GM10266 (cell line): ENCODE results near the gene NME9.

Experiments
- DNase-seq: peaks from one replicate; pipeline ENCODE4 v3.0.0; 2012; ENCODE audit errors: extremely low spot score
- TF ChIP-seq, protein P1 (sequence below): IDR thresholded peaks from 2 replicates; pipeline ENCODE4 v1.5.1; 2012; ENCODE audit warnings: mild to moderate bottlenecking, low read depth; ENCODE audit not compliant: control insufficient read depth, insufficient read depth; ENCODE audit errors: missing control alignments

NME9 gene

DNA sequence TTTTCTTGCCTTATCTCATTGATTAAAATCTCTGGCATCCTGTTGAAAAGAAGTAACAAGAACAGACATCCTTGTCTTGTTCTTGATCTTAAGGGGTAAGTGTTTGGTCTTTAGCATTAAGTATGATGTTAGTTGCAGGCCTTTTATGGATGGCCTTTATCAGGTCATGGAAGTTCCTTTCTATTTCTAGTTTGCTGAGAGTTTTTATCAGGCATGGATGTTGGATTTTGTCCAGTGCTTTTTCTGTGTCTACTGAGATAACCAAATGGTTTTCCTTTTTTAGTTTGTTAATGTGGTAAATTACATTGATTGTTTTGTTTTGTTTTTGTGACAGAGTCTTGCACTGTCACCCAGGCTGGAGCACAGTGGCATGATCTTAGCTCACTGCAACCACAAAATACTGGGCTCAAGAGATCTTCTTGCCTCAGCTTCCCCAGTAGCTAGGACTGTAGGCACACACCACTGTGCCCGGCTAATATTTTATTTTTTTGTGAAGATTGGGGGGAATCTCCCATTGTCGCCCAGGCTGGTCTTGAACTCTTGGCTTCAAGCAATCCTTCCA, 45.0 kb upstream of the NME9 start:
- no peak for DNase-seq
- TF ChIP-seq, protein P1, sequence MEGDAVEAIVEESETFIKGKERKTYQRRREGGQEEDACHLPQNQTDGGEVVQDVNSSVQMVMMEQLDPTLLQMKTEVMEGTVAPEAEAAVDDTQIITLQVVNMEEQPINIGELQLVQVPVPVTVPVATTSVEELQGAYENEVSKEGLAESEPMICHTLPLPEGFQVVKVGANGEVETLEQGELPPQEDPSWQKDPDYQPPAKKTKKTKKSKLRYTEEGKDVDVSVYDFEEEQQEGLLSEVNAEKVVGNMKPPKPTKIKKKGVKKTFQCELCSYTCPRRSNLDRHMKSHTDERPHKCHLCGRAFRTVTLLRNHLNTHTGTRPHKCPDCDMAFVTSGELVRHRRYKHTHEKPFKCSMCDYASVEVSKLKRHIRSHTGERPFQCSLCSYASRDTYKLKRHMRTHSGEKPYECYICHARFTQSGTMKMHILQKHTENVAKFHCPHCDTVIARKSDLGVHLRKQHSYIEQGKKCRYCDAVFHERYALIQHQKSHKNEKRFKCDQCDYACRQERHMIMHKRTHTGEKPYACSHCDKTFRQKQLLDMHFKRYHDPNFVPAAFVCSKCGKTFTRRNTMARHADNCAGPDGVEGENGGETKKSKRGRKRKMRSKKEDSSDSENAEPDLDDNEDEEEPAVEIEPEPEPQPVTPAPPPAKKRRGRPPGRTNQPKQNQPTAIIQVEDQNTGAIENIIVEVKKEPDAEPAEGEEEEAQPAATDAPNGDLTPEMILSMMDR: no peak

DNA sequence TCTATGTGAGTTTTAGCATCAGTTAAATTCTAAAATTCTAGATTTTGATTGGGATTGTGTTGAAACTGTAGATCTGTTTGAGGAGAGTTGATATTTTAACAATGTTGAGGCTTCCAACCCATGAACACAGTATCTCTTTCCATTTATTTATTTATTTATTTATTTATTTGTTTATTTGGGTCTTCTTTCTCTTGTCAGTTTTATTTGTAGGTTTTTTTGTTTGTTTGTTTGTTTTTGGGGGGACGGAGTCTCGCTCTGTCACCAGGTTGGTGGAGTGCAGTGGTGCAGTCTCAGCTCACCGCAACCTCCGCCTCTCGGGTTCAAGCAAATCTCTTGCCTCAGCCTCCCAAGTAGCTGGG, 44.1 kb upstream of the NME9 start:
- no peak for DNase-seq
- TF ChIP-seq, protein P1: no peak

DNA sequence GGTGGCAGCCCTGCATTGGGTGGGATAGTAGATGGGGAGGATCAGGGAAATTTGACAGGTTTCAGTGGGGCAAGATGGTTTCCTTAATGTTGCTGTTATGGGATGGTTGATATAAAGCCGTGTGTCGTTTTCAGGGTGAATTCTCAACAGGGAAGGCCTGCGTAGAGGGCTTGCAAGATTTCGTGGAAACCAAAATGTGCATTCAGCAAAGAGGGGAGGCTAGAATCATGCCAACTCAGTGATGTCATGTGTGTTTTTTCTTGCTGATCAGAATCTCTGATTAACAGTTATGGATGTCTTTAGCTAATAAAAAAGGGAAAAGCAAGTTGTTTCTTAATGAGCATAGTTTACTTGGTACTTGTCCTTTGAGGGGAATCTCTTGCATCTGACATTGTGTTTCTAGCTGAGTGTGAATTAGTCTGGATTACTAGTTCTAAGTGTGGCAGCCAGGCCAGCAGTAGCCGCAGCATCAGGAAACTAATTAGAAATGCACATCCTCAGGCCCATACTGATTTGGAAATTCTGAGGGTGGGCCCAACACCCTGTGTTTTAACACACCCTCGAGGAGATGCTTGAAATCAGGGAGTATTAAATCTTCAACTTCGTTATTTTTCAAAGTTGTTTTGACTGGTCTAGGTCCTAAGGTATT, 43.6 kb upstream of the NME9 start:
- TF ChIP-seq, protein P1: no peak
- no peak for DNase-seq

DNA sequence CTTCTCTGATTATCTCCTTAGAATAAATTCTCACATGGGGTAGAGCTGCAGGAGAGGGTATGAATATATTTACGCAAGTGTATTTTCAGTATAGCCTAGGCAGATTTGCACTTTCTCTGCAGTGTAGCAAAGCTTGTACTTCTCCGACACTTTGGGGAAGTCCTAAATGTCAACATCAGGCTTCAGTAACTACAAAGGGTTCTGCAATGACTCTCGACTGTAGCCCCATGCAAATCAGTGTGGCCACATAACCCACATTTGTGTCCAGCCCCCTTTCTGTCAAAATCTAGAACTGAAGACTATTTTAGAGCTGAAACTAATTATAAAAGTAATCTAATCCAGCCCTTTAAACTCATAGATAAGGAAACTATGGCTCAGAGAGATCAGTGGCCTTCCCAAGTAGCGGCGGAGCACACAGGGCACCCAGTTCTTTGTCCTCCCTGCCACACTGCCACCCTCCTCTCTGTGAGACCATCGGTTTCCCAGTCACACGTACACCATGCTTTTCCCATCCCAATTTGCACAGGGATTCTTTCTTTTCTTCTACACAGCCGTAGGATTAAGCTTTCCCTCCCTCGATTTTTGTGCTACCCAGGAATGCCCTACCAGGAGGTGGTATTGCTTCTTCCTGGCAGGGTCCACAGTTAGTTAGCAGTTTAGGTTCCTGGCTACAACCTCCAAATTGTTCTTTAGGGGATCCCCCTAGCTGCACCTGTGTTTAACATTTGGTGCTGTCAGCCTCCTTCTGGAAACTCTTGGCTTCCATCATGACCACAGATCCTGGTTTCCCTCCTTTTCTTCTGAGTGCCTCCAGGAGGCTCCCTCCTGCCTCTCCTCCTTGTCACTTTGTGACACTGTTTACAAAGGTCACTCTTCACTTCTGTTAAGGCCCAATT, 41.7 kb upstream of the NME9 start:
- peak; percentile 75 for DNase-seq
- TF ChIP-seq, protein P1: no peak

DNA sequence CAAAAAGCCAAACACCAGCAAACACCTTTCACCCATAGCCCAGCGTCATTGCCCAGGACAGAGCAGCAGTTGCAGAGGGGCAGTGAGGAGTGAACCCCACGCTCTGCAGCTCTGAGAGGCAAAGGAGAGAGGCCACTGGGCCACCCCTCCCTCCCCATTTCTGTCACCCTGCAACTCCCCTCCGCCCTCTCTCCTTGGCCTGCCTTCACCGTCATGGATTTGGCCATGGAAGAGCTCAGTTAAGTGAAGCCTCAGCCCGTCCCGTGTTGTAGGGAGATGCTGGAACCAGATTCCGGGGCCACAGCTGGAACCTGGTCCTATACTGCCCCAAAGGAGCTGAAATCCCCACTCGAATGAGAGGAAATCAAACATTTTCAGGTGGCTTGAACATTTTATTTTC, 40.7 kb upstream of the NME9 start:
- DNase-seq: no peak
- TF ChIP-seq, protein P1: no peak

DNA sequence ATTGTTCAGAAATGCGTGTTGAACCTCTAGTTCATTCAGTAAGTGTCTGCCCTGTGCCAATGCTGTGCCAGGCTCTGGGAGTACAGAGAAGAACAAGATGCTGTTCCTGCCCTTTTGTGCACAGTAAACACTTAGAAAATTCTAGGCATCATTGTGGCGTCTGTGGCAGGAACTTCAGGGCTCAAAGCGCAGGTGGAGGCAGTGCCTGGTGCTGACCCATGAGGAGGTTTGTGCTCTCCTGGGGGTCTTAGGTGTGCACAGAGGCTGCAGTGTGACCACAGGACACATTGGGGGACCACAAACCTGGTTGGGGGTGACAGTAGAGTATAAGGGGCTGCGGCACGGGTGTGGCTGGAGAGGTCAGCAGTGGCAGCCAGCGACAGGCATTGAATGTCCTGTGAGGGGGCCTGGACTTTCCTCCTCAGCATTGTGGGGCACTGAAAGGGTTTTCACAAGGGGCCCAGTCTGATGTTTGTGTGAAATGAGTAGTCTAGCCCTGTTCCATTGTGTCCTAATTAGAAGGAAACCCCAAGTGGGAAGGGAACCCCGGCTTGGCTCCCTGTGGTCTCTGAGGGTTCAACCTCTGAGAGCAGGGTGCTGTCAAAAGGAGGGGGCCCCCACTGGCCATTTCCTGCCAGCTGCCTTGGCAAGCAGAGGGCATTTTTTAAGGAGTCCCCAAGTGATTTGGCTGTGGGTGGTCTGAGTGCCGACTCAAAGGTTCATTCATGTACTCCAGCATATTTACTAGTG, 39.7 kb upstream of the NME9 start:
- TF ChIP-seq, protein P1: no peak
- DNase-seq: no peak
